ENCODE measurements around the gene IL21R. TPM values are rescaled to one million over a fixed set of nuclear protein-coding genes. Genes with fewer than 3 reads are reported as not detected.

The IL21R gene
- total RNA-seq, 1 donor from 2014 or later, result 0.98 TPM

DNA sequence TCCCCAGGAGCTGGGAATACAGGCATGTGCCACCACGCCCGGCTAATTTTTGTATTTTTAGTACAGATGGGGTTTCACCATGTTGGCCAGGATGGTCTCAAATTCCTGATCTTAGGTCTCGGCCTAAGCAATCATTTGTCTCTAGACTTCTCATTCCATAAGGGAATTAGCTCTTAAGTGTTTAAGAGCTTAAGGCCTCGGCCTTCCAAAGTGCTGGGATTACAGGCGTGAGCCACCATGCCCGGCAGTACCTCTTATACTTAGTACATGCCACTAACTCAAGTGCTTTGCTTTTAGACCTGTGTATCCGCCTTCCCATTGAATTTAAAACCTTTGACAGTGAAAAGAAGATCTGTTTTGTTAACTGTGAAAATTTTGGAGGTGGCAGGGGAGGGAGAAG lies 16.6 kb upstream of the IL21R start:
- Histone ChIP-seq H3K36me3 (no peaks in the 10 kb centered on the region), H3K27ac (no peak overlapping the region), H3K27me3 (no peaks in the 10 kb centered on the region), H3K4me3 (no peak overlapping the region), H3K9me3 (no peaks in the 10 kb centered on the region), H3K4me1 (no peaks in the 10 kb centered on the region)
- no peak for TF ChIP-seq POLR2A (IDR thresholded peaks at IDR 0.05)
- TF ChIP-seq CTCF (IDR thresholded peaks at IDR 0.05), result no peak
- no peak for TF ChIP-seq POLR2AphosphoS5 (IDR thresholded peaks at IDR 0.05; ENCODE audit: insufficient read depth in 1 of 2, low read depth in 1 of 2)
- intact Hi-C loops (cut with DNase I), result no loop called here
- peak in 1 of 2 donors; percentile 6 for DNase-seq (ENCODE audit: extremely low spot score in 2 of 2)

DNA sequence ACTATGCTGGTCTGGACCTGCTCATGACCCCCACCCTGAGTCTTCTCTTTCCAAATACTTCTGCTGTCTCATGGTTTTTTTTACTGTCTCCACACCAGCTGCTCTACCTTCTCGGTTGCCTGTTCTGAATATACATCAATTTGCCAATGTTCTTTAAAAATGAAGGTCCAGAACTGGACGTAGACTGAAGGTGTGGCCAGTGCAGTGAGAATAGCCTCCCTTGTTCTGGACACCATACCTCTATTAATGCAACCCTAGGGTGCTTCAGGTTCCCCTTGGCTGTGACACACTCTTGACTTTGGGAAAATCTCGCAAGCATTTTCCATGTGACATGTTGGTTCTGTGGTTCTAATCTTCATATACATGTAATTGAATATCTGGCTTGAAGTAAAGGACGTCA lies 15.3 kb upstream of the IL21R start:
- Histone ChIP-seq H3K36me3 (no peaks in the 10 kb centered on the region), H3K9me3 (no peaks in the 10 kb centered on the region), H3K27me3 (no peaks in the 10 kb centered on the region), H3K4me3 (no peak overlapping the region), H3K4me1 (no peaks in the 10 kb centered on the region), H3K27ac (no peak overlapping the region)
- intact Hi-C loops (cut with DNase I), result no loop called here
- TF ChIP-seq POLR2A (IDR thresholded peaks at IDR 0.05) (no peak), POLR2AphosphoS5 (IDR thresholded peaks at IDR 0.05; ENCODE audit: insufficient read depth in 1 of 2, low read depth in 1 of 2) (no peak), CTCF (IDR thresholded peaks at IDR 0.05) (no peak)
- peak; percentile 19 to 20 for DNase-seq (ENCODE audit: extremely low spot score in 2 of 2)

GRCh38 chr16:27387724-27388123 lies 14.2 kb upstream of the IL21R start:
- no peaks in the 10 kb centered on the region for H3K27me3 ChIP-seq
- intact Hi-C loops (cut with DNase I), result no loop called here
- DNase-seq (ENCODE audit: extremely low spot score in 2 of 2), result no peak
- H3K4me3 ChIP-seq, result no peak overlapping the region
- H3K27ac ChIP-seq, result no peak overlapping the region
- no peaks in the 10 kb centered on the region for H3K9me3 ChIP-seq
- H3K36me3 ChIP-seq, result no peaks in the 10 kb centered on the region
- TF ChIP-seq CTCF (IDR thresholded peaks at IDR 0.05) (no peak), POLR2A (IDR thresholded peaks at IDR 0.05) (no peak), POLR2AphosphoS5 (IDR thresholded peaks at IDR 0.05; ENCODE audit: insufficient read depth in 1 of 2, low read depth in 1 of 2) (no peak)
- H3K4me1 ChIP-seq, result no peaks in the 10 kb centered on the region

- DNase-seq (ENCODE audit: extremely low spot score in 2 of 2), result peak in 1 of 2 donors; percentile 34
- Histone ChIP-seq H3K27ac (no peak overlapping the region), H3K27me3 (no peaks in the 10 kb centered on the region), H3K4me1 (no peaks in the 10 kb centered on the region), H3K36me3 (no peaks in the 10 kb centered on the region), H3K9me3 (no peaks in the 10 kb centered on the region), H3K4me3 (no peak overlapping the region)
- no peak for TF ChIP-seq POLR2AphosphoS5 (IDR thresholded peaks at IDR 0.05; ENCODE audit: insufficient read depth in 1 of 2, low read depth in 1 of 2)
- TF ChIP-seq POLR2A (IDR thresholded peaks at IDR 0.05), result no peak
- no peak for TF ChIP-seq CTCF (IDR thresholded peaks at IDR 0.05)
- intact Hi-C loops (cut with DNase I), result no loop called here
Observed at GRCh38 chr16:27389272-27389961, 12.6 kb upstream of the IL21R start.

- H3K36me3 ChIP-seq, result no peaks in the 10 kb centered on the region
- H3K27me3 ChIP-seq, result no peaks in the 10 kb centered on the region
- H3K4me1 ChIP-seq, result no peaks in the 10 kb centered on the region
- no peak for DNase-seq (ENCODE audit: extremely low spot score in 2 of 2)
- TF ChIP-seq POLR2A (IDR thresholded peaks at IDR 0.05) (no peak), POLR2AphosphoS5 (IDR thresholded peaks at IDR 0.05; ENCODE audit: insufficient read depth in 1 of 2, low read depth in 1 of 2) (no peak), CTCF (IDR thresholded peaks at IDR 0.05) (no peak)
- H3K9me3 ChIP-seq, result no peaks in the 10 kb centered on the region
- no peak overlapping the region for H3K4me3 ChIP-seq
- intact Hi-C loops (cut with DNase I), result no loop called here
- no peak overlapping the region for H3K27ac ChIP-seq
Observed at GRCh38 chr16:27390151-27390550, 11.8 kb upstream of the IL21R start.

Measured in vagina (tissue), 2 donors.